Activated CD4-positive, CD25-positive, alpha-beta regulatory T cell treated with anti-CD3 and anti-CD28 coated beads, Interleukin-2, amount 50 U/mL, for 16 hours (primary cell): ENCODE results near the gene NRXN2.

Experiments used
- DNase-seq: peaks from one replicate; pipeline ENCODE4 v3.0.0-alpha.2; 2020; ENCODE audit warnings: low read depth, low spot score

The NRXN2 gene

DNA sequence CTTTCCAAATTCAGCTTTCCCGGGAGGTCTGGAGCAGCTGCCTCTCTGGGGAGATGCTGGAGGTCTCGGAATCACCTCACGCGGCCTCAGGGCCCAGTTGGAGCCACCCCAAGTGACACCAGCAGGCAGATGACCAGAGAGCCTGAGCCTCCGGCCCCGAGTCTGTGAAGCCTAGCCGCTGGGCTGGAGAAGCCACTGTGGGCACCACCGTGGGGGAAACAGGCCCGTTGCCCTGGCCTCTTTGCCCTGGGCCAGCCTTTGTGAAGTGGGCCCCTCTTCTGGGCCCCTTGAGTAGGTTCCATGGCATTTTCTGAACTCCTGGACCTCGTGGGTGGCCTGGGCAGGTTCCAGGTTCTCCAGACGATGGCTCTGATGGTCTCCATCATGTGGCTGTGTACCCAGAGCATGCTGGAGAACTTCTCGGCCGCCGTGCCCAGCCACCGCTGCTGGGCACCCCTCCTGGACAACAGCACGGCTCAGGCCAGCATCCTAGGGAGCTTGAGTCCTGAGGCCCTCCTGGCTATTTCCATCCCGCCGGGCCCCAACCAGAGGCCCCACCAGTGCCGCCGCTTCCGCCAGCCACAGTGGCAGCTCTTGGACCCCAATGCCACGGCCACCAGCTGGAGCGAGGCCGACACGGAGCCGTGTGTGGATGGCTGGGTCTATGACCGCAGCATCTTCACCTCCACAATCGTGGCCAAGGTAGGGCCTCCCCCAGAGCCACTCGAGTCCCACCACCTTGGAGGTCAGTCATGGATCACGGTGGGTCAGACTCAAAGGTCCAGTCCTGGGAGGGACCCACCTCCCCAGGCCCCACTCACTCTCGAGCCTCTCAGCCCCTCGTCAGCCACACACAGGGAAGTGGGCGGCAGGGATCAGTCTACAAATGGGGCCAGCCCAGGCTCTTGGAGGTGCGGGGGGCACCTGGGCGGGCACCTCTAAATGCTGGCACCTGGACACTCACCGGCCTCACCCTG, 131.5 kb downstream of the NRXN2 start:
- DNase-seq, result no peak

DNA sequence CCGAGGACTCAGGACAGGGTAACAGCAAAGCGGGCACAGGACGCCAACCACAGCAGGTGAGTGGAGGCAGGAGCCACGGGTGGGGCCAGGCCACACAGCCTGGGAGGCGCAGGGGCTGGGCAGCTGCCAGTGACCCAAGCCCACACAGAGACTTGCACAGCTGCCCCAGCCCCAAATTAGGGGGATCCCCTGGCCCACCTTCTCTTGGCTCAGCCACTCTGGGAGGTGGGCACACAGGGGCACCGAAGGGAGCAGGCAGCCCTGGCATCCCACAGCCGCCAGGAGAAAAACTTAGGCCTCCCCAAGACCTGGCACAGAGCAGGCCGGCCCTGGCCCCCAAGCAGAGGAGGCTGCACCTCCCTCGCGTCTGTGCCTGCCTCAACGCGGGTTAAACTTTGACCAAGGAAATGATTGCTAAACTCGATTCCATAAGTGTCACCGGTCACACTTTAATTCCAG, 132.2 kb downstream of the NRXN2 start, which contains the start of gene SLC22A12:
Gene SLC22A12 (plus strand): TSS at position 458 of the 459 bp plus-strand sequence. CDS start 337 bp downstream, outside the sequence.
- no peak for DNase-seq

DNA sequence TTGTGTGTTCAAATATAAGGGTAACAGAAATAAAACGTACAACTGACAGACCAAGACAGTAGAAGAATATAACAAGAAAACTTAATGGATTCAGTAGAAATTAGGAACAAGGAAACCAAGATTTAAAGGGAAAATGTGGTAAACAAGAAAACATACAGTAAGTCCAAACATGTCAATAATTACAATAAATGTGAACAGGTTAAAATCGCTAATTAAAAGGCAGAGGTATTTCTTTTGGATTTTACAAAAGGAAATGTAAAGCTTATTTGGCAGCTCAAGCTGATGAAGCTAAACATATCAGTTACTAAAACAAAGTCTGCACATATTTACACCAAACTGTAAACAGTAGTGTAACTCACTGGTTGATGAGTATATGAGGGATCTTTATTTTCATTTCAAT, 134.3 kb downstream of the NRXN2 start:
- no peak for DNase-seq

DNA sequence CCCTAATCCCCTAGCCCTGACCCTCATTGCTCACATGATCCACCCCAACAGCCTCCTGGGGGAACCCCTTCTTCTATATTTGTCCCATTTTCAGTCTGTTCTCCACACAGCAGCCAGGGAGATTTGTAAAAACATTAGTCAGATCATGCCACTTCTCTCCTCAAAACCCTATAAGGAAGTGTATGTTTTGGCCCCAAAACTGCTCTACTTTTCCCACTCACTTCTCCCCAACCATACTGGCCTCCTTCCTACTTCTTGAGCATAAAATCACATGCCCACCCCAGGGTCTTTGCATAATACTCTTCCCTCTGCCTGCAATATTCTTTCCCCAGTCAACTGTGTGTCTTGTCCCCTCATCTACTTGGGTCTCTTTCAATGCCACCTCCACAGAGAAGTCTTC, 136.6 kb downstream of the NRXN2 start:
- no peak for DNase-seq

DNA sequence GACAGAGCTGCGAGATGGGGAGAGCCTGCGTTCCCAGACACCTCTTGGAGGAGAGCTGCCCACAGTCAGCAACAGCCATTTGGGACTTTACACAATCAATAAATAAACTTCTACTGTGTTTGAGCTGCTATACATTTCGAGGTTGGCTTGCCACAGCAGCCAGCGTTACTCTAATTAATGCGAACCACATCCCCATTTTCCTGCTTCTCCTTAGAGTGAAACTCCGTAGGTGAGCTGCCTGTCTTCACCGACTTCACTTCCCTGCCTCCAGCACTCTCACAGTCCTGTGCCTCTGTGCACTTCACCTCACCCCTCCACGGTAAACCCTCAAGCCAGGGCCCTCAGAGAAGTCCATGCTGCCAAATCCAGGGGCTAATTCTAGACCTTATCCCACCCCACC, 137.8 kb downstream of the NRXN2 start:
- no peak for DNase-seq

DNA sequence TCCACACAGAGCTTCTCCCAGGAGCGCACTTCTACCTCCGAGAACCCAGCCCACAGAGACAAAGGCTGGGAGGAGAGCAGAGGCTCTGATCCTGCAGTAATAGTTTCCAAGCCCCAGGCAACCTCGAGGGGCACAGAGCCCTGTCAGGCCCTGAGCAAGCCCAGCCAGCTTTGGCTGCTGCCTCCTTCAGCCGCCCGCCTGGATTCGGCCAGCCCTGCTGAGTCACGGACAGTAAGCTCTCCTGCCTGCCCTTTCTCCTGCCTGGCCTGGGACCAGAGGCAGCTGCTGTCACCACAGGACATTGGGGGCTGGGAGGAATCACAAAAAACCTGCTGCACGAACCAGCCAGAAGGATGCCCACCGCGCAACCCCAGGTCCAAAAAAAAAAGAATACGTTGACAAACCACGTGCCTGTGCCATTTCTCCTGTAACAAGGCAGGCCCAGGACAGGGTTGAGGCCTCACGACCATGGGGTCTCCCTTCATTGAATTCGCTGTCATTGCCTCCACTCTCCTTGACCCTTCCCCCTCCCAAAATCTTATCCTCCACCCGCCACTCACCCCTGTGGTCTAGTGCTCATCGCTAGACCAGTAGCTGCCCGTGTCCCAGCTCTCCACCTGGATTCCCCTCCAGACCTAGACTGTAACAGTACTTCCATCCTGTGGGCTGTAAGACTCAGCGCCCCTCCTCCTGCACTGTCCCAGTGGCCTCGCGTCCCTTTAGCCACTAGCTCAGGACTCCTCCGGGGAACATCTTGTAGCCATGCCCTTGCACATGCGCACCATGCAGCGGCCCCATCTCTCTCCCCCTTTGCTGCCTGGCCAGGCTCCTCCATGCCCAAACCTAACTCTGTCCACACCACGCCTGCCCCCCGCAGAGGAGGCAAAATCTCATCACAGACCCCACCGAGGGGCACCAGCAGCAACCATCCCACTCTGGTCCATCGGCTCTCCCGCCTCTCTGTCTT, 139.4 kb downstream of the NRXN2 start:
- DNase-seq, result no peak

DNA sequence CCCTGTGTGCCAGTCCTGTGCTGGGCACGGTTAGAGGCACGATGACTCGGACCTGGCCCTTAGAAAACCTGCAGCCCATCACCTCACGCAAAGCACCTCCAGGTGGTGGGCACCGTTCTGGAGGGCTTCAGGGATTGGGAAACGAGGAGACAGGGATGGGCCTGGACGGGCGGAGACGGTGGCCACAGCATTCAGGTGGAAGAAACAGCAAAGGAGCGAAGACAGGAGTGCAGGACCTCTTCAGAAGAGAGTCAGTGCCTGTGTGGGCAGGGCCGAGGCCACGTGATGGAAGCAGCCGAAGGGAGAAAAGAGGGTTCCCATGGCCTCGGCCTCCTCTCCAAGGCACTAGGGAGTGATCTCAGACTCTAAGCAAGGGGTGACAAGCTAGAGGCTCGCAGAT, 140.1 kb downstream of the NRXN2 start:
- no peak for DNase-seq

DNA sequence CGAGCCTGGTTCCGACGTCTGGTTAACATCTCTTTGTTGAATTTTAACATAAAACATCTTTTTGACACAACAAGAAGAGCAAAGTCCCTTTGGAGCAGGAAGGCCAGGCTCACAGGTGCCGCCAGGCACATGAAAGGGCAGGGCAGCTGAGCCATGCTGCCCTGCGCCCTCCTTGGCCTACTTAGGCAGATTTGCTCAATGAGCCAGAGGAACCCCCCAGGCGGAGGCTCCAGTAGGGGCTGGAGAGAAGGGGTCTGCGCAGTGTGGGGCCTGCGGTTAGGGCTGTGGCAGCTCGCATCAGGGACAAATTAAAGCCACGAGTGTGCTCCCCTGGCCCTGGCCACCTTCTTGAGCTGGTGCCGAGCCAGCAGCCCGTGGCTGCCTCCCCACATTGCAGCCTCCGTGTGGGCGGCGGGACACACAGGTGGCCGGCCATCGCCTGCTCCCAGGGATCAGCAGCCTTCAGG, 141.9 kb downstream of the NRXN2 start:
- no peak for DNase-seq

DNA sequence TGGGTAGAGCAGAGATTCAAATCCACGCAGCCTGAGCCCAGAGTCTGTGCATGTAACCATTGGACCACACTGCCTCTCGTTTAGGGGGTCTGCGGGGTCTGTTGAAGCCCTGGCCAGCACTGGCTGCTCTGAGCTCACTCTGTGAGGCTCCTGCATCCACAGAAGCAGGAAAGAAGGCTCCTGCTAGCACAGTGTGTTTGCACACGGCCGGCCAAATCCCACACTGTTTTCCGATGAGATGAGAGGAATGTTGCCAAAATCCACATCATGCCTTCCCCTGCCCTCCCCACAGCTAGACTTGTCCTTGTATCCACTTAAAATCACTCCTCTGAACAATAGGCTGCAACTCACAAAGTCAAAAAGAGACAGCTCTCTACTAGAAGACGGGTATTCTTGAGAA, 142.6 kb downstream of the NRXN2 start:
- DNase-seq, result no peak

DNA sequence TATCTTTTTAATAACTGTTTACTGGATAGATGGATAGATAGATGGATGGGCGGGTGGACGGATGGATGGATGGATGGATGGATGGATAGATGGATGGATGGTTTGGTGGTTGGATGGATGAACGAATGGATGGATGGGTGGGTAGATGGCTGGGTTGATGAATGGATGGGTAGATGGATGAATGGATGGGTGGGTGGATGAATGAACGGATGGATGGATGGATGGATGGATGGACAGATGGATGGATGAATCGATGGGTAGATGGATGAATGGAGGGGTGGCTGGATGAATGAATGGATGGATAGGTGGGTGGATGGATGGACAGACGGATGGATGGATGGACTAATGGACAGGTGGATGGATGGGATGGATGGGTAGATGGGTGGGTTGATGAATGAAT, 145.8 kb downstream of the NRXN2 start:
- DNase-seq, result no peak

DNA sequence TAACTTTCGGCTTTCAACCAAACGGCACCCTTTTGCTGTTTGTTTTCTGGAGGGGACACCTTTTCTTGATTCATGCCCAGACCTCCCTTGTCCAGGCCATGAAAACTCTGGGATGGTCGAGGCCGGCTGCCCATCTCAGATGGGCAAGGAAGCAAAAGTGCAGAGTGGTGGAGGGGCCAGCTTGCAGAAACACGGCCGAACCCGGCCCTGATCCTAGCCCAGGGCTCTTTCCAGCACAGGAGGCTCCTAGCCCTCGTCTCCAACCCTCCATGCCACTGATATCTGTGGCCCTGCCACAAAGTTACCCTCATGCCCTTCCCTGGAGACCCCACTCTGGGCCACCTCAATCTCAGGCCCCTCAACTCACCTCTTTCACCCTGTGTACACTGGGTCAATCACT, 150.9 kb downstream of the NRXN2 start:
- no peak for DNase-seq

DNA sequence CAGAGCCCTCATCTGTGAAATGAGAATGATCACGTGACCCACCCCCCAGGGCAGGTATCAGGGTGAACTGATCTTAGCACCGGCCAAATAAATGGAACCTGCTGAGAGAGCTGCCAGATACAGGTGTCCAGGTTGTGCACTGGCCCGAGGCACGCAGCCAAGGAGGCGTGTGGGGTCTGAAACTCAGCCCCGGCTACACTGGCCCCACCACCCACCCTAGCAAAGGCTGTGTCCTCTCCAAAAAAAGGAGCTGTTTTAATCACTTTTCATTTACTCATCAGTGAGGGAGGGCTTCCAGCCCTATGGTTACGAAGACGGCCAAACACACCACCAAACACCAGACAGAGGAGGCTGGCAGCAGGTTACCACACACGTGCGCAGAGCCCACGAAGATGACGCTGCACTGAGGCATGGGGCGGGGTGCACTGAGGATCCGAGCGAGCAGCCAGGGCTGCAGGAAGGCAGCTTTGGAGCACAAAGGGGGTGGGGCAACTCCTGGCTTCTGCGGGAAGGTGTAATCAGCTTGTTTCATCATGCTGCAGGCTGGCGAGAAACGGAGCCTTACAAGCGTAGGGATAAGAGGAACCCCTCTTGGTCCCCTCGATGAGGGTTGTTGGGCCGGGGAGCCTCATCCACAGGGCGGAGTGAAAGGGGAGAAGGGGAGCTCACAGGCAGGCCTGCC, 151.4 kb downstream of the NRXN2 start:
- DNase-seq, result no peak

DNA sequence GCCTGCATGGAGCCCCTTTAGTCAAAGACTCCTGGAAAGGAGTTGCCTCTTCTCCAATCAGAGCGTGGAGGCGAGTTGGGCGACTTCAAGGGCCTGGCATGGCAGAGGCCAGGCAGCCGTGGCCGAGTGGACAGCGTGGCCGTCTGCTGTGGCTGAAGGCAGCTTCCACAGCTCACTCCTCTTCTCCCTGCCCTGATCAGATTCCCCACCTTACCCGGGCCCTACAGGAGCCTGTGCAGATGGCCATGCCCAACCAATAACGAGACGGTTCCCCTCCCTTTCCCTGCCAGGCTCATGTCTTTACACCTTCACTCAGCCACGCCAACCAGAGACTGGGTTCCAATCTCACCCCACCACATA, 152.0 kb downstream of the NRXN2 start:
- DNase-seq, result no peak

DNA sequence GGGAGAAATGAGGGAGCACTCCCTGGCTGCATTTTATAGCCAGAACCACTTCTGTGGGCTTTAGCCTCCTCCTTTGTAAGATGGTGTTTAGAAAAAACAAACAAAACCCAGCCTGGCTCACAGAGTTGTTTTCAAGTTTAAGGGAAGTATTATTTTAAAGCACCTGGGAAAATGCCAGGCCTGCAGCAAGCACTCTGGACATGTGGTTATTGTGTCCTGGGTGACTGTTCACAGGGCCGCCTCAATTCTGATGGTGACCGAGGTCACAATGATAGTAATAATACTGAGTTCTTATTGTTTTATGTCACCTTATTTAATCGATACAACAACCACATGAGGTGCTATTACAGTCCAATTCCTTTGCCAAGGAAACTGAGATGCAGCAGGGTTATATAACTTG, 152.7 kb downstream of the NRXN2 start:
- no peak for DNase-seq

DNA sequence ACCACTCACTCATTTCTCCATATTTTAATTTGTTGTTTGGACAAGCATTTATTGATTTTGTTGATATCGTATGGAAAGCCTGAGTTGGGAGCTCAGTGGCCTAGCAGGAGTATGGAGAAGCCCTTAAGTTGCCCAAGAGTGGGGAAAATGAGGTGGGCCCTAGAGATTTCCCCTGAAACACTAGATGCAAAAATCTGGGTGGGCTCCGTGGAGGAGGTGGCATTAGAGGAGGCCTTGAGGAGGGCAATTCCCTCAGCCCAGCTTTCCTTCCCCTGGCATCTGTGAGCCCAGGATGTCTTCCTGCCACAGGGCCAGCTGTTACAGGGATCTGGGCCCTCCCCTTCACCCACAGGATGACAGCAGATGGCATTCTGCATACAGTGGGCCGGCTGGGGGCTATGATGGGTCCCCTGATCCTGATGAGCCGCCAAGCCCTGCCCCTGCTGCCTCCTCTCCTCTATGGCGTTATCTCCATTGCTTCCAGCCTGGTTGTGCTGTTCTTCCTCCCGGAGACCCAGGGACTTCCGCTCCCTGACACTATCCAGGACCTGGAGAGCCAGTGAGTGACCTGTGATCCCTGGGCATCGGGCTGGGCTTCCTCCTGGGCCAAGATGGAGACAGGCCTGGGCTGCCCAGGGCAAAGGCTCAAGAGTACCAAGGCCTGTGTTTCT, 153.6 kb downstream of the NRXN2 start:
- no peak for DNase-seq

DNA sequence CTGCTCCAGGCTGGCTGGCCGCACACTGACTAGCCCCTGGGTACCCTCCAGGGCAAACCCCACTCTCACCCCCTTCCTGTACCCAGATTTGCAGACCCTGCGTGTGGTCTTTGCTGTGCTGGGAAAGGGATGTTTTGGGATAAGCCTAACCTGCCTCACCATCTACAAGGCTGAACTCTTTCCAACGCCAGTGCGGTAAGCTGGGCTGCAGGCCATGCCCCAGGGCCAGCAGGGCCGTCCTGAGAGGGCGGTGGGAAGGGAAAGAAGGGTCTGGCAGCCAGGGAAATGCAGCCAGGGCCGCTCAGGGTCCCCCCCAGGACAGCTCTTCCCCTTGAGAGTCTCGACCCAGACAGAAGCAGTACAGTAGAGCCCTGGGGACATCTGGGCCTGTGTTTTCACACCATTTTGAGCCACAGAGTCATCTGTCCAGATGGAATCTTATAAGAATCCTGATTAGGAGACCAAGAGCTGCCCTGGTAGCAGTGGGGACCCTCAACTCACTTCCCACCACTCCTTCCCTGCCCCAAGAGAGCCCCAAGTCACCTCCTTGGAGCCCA, 154.3 kb downstream of the NRXN2 start:
- DNase-seq, result no peak

DNA sequence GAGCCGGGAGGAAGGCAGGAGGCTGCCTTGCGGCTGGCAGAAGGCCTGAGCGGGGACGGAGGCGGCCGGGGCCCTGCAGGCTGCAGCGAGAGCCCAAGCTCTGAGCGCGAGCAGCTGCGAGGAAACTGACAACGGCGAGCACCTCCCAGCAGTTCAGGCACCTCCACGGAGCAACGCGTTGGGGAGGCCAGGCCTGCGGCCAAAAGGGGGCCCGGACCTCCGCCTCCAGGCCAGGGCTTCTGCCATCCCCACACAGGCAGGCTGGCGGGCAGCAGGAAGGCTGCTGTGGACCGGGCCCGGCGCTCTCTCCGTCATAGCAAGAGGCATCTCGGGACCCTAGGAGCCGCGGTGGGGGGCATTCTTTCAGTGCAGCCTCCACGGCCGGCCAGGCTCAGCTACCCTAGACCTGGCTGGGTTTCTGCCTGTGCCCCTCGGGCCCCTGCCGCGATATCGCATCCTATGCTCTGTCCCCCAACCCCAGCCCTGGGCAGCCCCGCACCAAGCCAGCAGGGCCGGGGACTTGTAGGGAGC, 154.9 kb downstream of the NRXN2 start:
- DNase-seq, result no peak

DNA sequence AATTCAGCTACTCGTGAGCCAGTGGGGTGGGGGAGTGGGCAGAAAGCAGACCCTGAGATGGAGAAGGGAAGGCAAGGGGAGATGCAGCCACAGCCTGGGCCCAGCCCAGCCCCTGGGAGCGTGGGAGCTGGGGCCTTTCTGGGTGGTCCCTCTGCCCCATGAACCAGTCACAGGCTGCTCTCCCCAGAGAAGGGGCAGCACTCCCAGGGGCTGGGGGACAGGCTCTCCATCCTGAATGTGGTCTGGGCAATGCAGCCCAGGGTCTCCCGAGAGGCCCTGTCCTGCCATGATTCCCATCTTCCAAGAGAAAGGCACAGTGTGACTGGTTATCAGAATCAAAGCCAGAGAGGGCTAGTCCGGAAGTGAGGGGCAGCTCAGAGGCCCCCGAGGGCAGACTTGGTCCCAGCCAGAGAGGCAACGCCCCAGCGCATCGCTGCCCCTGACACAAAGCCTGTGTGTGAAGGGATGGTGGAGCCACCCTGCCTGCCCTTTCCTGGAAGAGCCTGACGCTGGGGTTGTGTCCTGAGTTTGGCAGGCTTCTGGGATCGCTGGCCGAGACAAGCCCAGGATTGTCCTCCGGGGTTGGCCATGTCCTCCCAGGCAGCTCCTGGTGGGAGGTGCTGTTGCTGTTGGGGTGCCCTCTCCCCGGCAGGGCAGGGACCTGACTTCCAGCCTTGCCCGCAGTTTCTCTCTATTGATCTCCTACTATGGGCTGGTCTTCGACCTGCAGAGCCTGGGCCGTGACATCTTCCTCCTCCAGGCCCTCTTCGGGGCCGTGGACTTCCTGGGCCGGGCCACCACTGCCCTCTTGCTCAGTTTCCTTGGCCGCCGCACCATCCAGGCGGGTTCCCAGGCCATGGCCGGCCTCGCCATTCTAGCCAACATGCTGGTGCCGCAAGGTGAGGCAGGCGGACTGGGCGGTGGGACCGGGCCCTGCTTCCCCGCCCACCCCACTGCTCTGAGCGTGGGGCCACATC, 155.8 kb downstream of the NRXN2 start:
- no peak for DNase-seq
